Measurements from ENCODE around the gene ENPP3. TPM values are rescaled to one million over a fixed set of nuclear protein-coding genes. Genes with fewer than 3 reads are reported as not detected.
A peak's percentile ranks its signal among the peaks of the same experiment; 100 is the strongest.

Gene ENPP3
- total and polyA plus RNA-seq, 4 donors: 0.31 to 2.9 (median 0.54) TPM

- Histone ChIP-seq H3K9me3 (ENCODE audit: control insufficient read depth in 4 of 4, insufficient read depth in 3 of 4, low read length in 3 of 4) (no peaks in the 10 kb centered on the region), H3K9ac (ENCODE audit: insufficient read depth in 1 of 2, low read length in 2 of 2) (no peak overlapping the region), H3K4me3 (no peak overlapping the region), H3K27me3 (ENCODE audit: control insufficient read depth in 3 of 3, insufficient read depth in 3 of 3, low read length in 2 of 3) (no peaks in the 10 kb centered on the region), H3K4me1 (ENCODE audit: control insufficient read depth in 5 of 5, insufficient read depth in 5 of 5, low read length in 5 of 5) (no peaks in the 10 kb centered on the region), H3K27ac (ENCODE audit: low read depth in 1 of 2, low read length in 1 of 2) (no peak overlapping the region), H3K36me3 (ENCODE audit: control insufficient read depth in 4 of 4, insufficient read depth in 4 of 4, low read length in 4 of 4) (no peaks in the 10 kb centered on the region)
- WGBS, 2 donors: 32 to 47% methylated on average over 6 of the region's 6 CpGs
- TF ChIP-seq CTCF (IDR thresholded peaks at IDR 0.05; ENCODE audit: control extremely low read depth, extremely low read depth): no peak
- no peak for ATAC-seq (ENCODE audit: insufficient read depth, low FRiP score)
- peak in 2 of 3 donors; percentile 3 to 14 for DNase-seq
These were observed 107.6 kb downstream of the ENPP3 start for GRCh38 chr6:131744432-131745287.

- DNase-seq (no peak), ATAC-seq (ENCODE audit: insufficient read depth, low FRiP score) (no peak)
- H3K9me3 ChIP-seq (ENCODE audit: control insufficient read depth in 4 of 4, insufficient read depth in 3 of 4, low read length in 3 of 4): no peaks in the 10 kb centered on the region
- no peak for TF ChIP-seq CTCF (IDR thresholded peaks at IDR 0.05; ENCODE audit: control extremely low read depth, extremely low read depth)
- no peak overlapping the region for H3K4me3 ChIP-seq
- WGBS, 2 donors: 90% methylated on average over 5 of the region's 5 CpGs
- H3K4me1 ChIP-seq (ENCODE audit: control insufficient read depth in 5 of 5, insufficient read depth in 5 of 5, low read length in 5 of 5): no peaks in the 10 kb centered on the region
- H3K27ac ChIP-seq (ENCODE audit: low read depth in 1 of 2, low read length in 1 of 2): no peak overlapping the region
- H3K36me3 ChIP-seq (ENCODE audit: control insufficient read depth in 4 of 4, insufficient read depth in 4 of 4, low read length in 4 of 4): no peaks in the 10 kb centered on the region
- no peak overlapping the region for H3K9ac ChIP-seq (ENCODE audit: insufficient read depth in 1 of 2, low read length in 2 of 2)
- no peaks in the 10 kb centered on the region for H3K27me3 ChIP-seq (ENCODE audit: control insufficient read depth in 3 of 3, insufficient read depth in 3 of 3, low read length in 2 of 3)
These were observed 108.4 kb downstream of the ENPP3 start for GRCh38 chr6:131745476-131745875.

GRCh38 chr6:131747821-131748353, 110.8 kb downstream of the ENPP3 start:
- DNase-seq (peak in 1 of 3 donors; percentile 17), ATAC-seq (ENCODE audit: insufficient read depth, low FRiP score) (no peak)
- Histone ChIP-seq H3K4me3 (no peak overlapping the region), H3K9me3 (ENCODE audit: control insufficient read depth in 4 of 4, insufficient read depth in 3 of 4, low read length in 3 of 4) (no peaks in the 10 kb centered on the region), H3K27ac (ENCODE audit: low read depth in 1 of 2, low read length in 1 of 2) (no peak overlapping the region), H3K27me3 (ENCODE audit: control insufficient read depth in 3 of 3, insufficient read depth in 3 of 3, low read length in 2 of 3) (no peaks in the 10 kb centered on the region), H3K9ac (ENCODE audit: insufficient read depth in 1 of 2, low read length in 2 of 2) (no peak overlapping the region), H3K4me1 (ENCODE audit: control insufficient read depth in 5 of 5, insufficient read depth in 5 of 5, low read length in 5 of 5) (no peaks in the 10 kb centered on the region), H3K36me3 (ENCODE audit: control insufficient read depth in 4 of 4, insufficient read depth in 4 of 4, low read length in 4 of 4) (no peaks in the 10 kb centered on the region)
- TF ChIP-seq CTCF (IDR thresholded peaks at IDR 0.05; ENCODE audit: control extremely low read depth, extremely low read depth): no peak
- 86 to 93% methylated on average over 7 of the region's 7 CpGs for WGBS, 2 donors
